ENCODE measurements around the gene RBM39.
A peak's percentile ranks its signal among the peaks of the same experiment; 100 is the strongest.

RBM39 gene

DNA sequence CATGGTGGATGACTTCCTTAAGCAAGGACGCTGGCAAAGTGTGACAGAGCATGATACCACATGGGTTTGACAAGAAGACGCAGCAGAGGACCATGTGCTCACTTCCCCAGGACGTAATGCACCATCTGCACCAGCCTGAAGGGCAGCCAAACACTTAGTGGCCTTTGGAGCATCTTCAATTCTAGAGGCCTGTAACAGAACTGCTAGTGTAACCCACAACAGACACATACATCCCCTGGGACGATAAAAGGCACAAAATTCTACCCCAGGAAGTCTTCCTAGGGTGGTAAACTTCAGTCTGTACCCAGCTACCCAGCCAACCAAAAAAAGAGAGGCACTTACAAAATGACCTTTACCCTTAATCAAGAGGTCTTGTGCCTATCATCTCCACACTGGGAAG lies 68.2 kb downstream of the RBM39 start:
- Histone ChIP-seq H3K27me3 (ENCODE audit: control insufficient read depth, insufficient read depth, low read length) (no peaks in the 10 kb centered on the region), H3K4me1 (ENCODE audit: control insufficient read depth, low read depth, low read length) (no peaks in the 10 kb centered on the region), H3K4me3 (ENCODE audit: low read length) (no peak overlapping the region), H3K9me3 (ENCODE audit: control insufficient read depth, low read depth, low read length) (no peaks in the 10 kb centered on the region), H3K9ac (ENCODE audit: low read length) (no peak overlapping the region), H3K27ac (ENCODE audit: low read length) (no peak overlapping the region), H3K36me3 (ENCODE audit: control insufficient read depth, low read depth, low read length) (peaks cover 17% of the 10 kb centered on the region)

DNA sequence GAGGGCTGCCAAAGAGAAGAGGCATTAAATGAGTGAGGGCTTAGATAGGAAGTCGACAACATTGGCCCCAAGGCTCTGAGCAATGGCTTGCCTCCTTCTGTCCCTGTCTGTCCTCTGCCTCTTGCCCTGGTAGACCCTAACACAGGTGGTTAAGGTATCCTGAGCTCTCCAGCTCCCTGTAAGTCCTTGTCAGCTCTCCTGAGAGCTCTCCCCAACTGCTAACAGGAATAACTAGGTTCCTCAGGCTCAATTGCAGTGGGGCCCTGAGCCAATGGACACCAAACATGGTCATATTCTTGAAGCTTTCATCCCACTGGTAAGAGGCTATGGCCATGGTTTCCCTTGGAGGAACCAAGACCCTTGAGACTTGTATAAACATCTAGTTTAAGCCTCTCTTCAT lies 72.4 kb downstream of the RBM39 start:
- H3K27ac ChIP-seq (ENCODE audit: low read length) = no peak overlapping the region
- H3K9ac ChIP-seq (ENCODE audit: low read length) = no peak overlapping the region
- no peaks in the 10 kb centered on the region for H3K4me1 ChIP-seq (ENCODE audit: control insufficient read depth, low read depth, low read length)
- peaks cover 17% of the 10 kb centered on the region for H3K36me3 ChIP-seq (ENCODE audit: control insufficient read depth, low read depth, low read length)
- H3K9me3 ChIP-seq (ENCODE audit: control insufficient read depth, low read depth, low read length) = no peaks in the 10 kb centered on the region
- no peak overlapping the region for H3K4me3 ChIP-seq (ENCODE audit: low read length)
- no peaks in the 10 kb centered on the region for H3K27me3 ChIP-seq (ENCODE audit: control insufficient read depth, insufficient read depth, low read length)

GRCh38 chr20:35669221-35669620 lies 72.8 kb downstream of the RBM39 start:
- H3K9ac ChIP-seq (ENCODE audit: low read length) = no peak overlapping the region
- H3K4me1 ChIP-seq (ENCODE audit: control insufficient read depth, low read depth, low read length) = no peaks in the 10 kb centered on the region
- H3K36me3 ChIP-seq (ENCODE audit: control insufficient read depth, low read depth, low read length) = peaks cover 14% of the 10 kb centered on the region
- no peak overlapping the region for H3K27ac ChIP-seq (ENCODE audit: low read length)
- H3K4me3 ChIP-seq (ENCODE audit: low read length) = no peak overlapping the region
- H3K27me3 ChIP-seq (ENCODE audit: control insufficient read depth, insufficient read depth, low read length) = no peaks in the 10 kb centered on the region
- H3K9me3 ChIP-seq (ENCODE audit: control insufficient read depth, low read depth, low read length) = no peaks in the 10 kb centered on the region

DNA sequence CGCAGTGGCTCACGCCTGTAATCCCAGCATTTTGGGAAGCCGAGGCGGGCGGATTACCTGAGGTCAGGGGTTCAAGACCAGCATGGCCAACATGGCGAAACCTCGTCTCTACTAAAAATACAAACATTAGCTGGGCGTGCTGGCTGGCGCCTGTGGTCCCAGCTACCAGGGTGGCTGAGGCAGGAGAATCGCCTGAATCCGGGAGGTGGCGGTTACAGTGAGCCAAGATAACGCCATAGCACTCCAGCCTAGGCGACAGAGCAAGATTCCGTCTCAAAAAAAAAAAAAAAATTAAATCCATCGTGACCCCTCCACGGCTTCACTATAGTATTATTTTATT lies 76.1 kb downstream of the RBM39 start:
- H3K27me3 ChIP-seq (ENCODE audit: control insufficient read depth, insufficient read depth, low read length) = no peaks in the 10 kb centered on the region
- no peak overlapping the region for H3K27ac ChIP-seq (ENCODE audit: low read length)
- H3K36me3 ChIP-seq (ENCODE audit: control insufficient read depth, low read depth, low read length) = peaks cover 9% of the 10 kb centered on the region
- H3K4me1 ChIP-seq (ENCODE audit: control insufficient read depth, low read depth, low read length) = peaks cover 19% of the 10 kb centered on the region
- no peaks in the 10 kb centered on the region for H3K9me3 ChIP-seq (ENCODE audit: control insufficient read depth, low read depth, low read length)
- H3K9ac ChIP-seq (ENCODE audit: low read length) = no peak overlapping the region
- H3K4me3 ChIP-seq (ENCODE audit: low read length) = no peak overlapping the region

GRCh38 chr20:35664466-35665206 lies 77.4 kb downstream of the RBM39 start, which contains the start of the genes CPNE1 and RBM12:
Gene CPNE1, minus strand, starts transcription at chr20:35664900. Its CDS starts 31,977 bp downstream, at chr20:35632923.
Gene RBM12, minus strand, starts transcription at chr20:35664900. Its CDS starts 9,578 bp downstream, at chr20:35655322.
- H3K9me3 ChIP-seq (ENCODE audit: control insufficient read depth, low read depth, low read length) = no peaks in the 10 kb centered on the region
- no peaks in the 10 kb centered on the region for H3K36me3 ChIP-seq (ENCODE audit: control insufficient read depth, low read depth, low read length)
- peak within 1 kb of the TSS; percentile 97 for H3K27ac ChIP-seq (ENCODE audit: low read length)
- no peaks in the 10 kb centered on the region for H3K27me3 ChIP-seq (ENCODE audit: control insufficient read depth, insufficient read depth, low read length)
- peak within 1 kb of the TSS; percentile 100 for H3K9ac ChIP-seq (ENCODE audit: low read length)
- H3K4me3 ChIP-seq (ENCODE audit: low read length) = peak within 1 kb of the TSS; percentile 98
- peaks cover 25% of the 10 kb centered on the region for H3K4me1 ChIP-seq (ENCODE audit: control insufficient read depth, low read depth, low read length)

DNA sequence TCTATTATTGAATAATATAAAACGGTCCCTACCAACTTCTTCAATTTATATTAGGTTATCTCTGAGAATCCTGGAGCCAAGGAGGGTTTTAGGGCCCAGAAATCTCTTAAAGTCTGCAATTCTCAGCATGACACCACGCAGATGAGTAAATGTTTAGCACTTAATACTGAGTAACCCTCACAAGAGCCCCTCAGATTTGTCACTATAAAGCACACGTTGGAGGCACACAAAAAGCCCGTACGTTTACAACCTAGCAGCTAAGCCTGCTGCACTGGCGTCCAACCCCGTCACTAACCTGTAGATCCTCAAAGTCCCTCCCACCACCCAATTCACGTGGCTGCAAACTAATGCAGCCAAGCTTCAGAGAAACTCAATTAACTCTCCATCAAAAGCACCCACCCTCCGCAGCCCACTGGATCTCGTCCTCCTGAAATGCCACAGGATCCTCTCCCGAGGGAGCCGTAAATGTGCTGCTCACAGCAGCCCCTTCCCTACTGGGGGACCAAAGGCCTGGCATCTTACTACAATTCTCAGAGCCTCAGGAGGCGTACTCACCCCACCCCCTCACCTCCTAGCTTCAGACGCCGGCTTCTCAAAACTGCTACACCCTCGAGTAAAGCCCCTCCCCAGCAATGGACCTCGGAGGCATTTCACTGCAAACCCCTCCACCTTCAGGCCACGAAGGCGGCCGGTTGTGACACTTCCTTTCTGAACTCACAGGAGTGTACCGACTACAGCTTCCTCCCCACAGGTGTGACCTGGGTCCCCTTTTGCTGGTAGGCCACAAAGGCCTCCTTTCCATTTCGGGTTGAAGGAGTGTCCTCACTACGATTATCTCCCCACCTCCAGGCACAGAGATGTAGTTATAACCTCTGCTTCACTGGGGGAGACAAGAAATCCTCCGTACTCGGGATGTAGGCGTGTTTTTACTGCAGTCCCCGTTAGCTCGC lies 78.3 kb downstream of the RBM39 start:
- Histone ChIP-seq H3K36me3 (ENCODE audit: control insufficient read depth, low read depth, low read length) (no peaks in the 10 kb centered on the region), H3K4me3 (ENCODE audit: low read length) (peak overlapping the region; percentile 98), H3K27ac (ENCODE audit: low read length) (peak overlapping the region; percentile 97), H3K9ac (ENCODE audit: low read length) (peak overlapping the region; percentile 100), H3K4me1 (ENCODE audit: control insufficient read depth, low read depth, low read length) (peaks cover 25% of the 10 kb centered on the region), H3K27me3 (ENCODE audit: control insufficient read depth, insufficient read depth, low read length) (no peaks in the 10 kb centered on the region), H3K9me3 (ENCODE audit: control insufficient read depth, low read depth, low read length) (no peaks in the 10 kb centered on the region)

- peak overlapping the region; percentile 98 for H3K4me3 ChIP-seq (ENCODE audit: low read length)
- peak overlapping the region; percentile 100 for H3K9ac ChIP-seq (ENCODE audit: low read length)
- no peaks in the 10 kb centered on the region for H3K36me3 ChIP-seq (ENCODE audit: control insufficient read depth, low read depth, low read length)
- no peaks in the 10 kb centered on the region for H3K9me3 ChIP-seq (ENCODE audit: control insufficient read depth, low read depth, low read length)
- H3K4me1 ChIP-seq (ENCODE audit: control insufficient read depth, low read depth, low read length) = peaks cover 25% of the 10 kb centered on the region
- H3K27ac ChIP-seq (ENCODE audit: low read length) = no peak overlapping the region
- H3K27me3 ChIP-seq (ENCODE audit: control insufficient read depth, insufficient read depth, low read length) = no peaks in the 10 kb centered on the region
These were observed 79.5 kb downstream of the RBM39 start for GRCh38 chr20:35662551-35662950.

DNA sequence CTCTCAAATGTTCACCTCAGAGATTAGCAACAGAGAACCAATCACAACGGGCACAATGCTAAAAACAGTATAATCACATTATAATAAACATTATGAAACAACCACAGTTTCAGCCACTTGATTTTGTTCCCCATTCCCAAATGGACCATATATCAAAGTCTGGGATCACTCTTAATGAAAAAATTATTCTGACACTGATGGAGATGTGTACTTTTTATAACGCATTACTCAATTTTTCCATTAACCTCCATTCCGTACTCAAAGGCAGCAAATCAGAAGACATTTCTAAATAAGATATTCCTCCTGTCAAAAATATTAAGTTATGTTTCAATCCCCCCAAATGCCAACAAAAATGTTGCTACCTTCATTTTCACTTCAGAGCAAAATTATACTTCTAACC lies 80.2 kb downstream of the RBM39 start:
- H3K9ac ChIP-seq (ENCODE audit: low read length) = peak overlapping the region; percentile 100
- peaks cover 4% of the 10 kb centered on the region for H3K36me3 ChIP-seq (ENCODE audit: control insufficient read depth, low read depth, low read length)
- H3K9me3 ChIP-seq (ENCODE audit: control insufficient read depth, low read depth, low read length) = no peaks in the 10 kb centered on the region
- H3K4me1 ChIP-seq (ENCODE audit: control insufficient read depth, low read depth, low read length) = peaks cover 25% of the 10 kb centered on the region
- H3K27ac ChIP-seq (ENCODE audit: low read length) = no peak overlapping the region
- H3K27me3 ChIP-seq (ENCODE audit: control insufficient read depth, insufficient read depth, low read length) = no peaks in the 10 kb centered on the region
- peak overlapping the region; percentile 98 for H3K4me3 ChIP-seq (ENCODE audit: low read length)

DNA sequence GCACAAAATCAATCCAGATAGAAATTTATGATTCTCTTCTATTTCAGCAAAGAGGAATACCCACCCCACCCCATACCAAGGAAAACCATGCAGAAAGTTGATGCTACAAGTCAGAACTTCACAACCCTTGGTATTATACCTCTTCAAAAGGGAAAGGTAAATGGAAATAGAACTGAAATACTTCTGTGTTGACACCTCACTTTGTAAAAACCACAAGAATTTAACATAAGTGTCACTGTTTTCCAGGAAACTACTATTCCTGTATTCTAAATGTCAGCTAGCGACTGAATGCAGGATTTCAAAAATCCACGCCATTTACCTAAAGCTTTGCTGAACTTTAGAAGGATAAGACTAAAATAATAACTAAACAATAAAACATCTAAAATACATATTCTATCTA lies 81.0 kb downstream of the RBM39 start:
- Histone ChIP-seq H3K27ac (ENCODE audit: low read length) (no peak overlapping the region), H3K36me3 (ENCODE audit: control insufficient read depth, low read depth, low read length) (peaks cover 4% of the 10 kb centered on the region), H3K4me1 (ENCODE audit: control insufficient read depth, low read depth, low read length) (peaks cover 25% of the 10 kb centered on the region), H3K27me3 (ENCODE audit: control insufficient read depth, insufficient read depth, low read length) (no peaks in the 10 kb centered on the region), H3K4me3 (ENCODE audit: low read length) (peak overlapping the region; percentile 23), H3K9ac (ENCODE audit: low read length) (no peak overlapping the region), H3K9me3 (ENCODE audit: control insufficient read depth, low read depth, low read length) (no peaks in the 10 kb centered on the region)

DNA sequence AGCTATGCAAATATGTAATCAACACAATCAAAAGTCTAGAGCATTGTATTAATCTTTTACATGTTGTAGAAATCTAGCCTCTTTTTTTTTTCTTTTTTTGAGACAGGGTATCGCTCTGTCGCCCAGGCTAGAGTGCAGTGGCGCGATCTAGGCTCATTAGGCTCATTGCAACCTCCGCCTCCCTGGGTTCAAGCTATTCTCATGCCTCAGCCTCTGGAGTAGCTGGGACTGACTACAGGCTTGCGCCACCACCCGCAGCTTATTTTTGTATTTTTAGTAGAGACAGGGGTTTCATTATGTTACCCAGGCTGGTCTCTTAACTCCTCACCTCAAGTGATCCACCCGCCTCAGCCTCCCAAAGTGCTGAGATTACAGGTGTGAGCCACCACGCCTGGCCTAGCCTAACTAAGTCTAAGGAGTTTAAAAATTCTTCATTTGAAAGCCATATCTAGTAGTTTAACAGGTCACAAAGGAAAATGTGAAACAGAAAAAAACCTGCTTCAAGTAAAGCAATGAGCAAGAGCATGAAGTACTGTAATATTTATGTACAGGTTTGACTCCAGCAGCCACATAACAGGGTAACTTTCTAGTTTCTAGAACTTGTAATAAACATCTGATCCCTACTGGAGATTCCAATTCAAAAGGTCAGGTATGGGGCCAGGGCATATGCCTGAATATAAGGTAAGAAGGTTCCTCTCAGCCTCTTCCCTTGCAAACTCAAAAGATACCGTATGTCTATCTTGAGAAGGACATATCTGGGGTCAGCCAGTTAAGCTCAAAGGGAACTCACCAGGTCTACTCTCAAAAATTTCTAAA lies 81.7 kb downstream of the RBM39 start:
- Histone ChIP-seq H3K4me3 (ENCODE audit: low read length) (peak overlapping the region; percentile 23), H3K27me3 (ENCODE audit: control insufficient read depth, insufficient read depth, low read length) (no peaks in the 10 kb centered on the region), H3K27ac (ENCODE audit: low read length) (no peak overlapping the region), H3K4me1 (ENCODE audit: control insufficient read depth, low read depth, low read length) (peaks cover 25% of the 10 kb centered on the region), H3K36me3 (ENCODE audit: control insufficient read depth, low read depth, low read length) (peaks cover 7% of the 10 kb centered on the region), H3K9ac (ENCODE audit: low read length) (no peak overlapping the region), H3K9me3 (ENCODE audit: control insufficient read depth, low read depth, low read length) (no peaks in the 10 kb centered on the region)

DNA sequence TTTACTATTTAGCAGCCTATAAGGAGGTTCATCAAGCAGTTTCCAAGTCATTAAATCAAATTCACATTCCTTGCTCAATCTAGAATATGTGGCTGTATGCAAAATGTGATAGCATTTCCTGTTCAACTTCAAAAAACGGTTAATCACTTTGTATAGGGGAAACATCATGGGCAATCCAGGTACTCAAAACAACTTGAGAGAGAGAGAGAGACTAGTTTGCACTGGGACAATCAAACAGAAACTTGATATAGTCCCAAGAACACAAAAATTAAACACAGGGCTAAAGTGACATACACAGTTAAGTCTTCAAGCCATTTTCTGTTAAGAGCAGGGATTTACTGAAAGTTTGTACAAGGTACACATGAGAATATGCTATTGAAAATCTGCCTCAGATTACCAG lies 84.8 kb downstream of the RBM39 start:
- peaks cover 19% of the 10 kb centered on the region for H3K4me1 ChIP-seq (ENCODE audit: control insufficient read depth, low read depth, low read length)
- no peaks in the 10 kb centered on the region for H3K9me3 ChIP-seq (ENCODE audit: control insufficient read depth, low read depth, low read length)
- peaks cover 34% of the 10 kb centered on the region for H3K36me3 ChIP-seq (ENCODE audit: control insufficient read depth, low read depth, low read length)
- no peak overlapping the region for H3K9ac ChIP-seq (ENCODE audit: low read length)
- H3K27ac ChIP-seq (ENCODE audit: low read length) = no peak overlapping the region
- H3K4me3 ChIP-seq (ENCODE audit: low read length) = no peak overlapping the region
- H3K27me3 ChIP-seq (ENCODE audit: control insufficient read depth, insufficient read depth, low read length) = no peaks in the 10 kb centered on the region

Data from iPS-18a (cell line).